K562 (cell line): Measurements from ENCODE around the gene MCU. TPM values are rescaled to one million over a fixed set of nuclear protein-coding genes. Genes with fewer than 3 reads are reported as not detected.
A peak's percentile ranks its signal among the peaks of the same experiment; 100 is the strongest.

ENCODE experiments used
- C11orf30 ChIP-seq: fragments of 450-650 bp; IDR thresholded peaks from 2 replicates; pipeline ENCODE4 v1.6.1; 2016; ENCODE audit warnings: low read depth, mild to moderate bottlenecking
- CEBPB ChIP-seq: fragments of 450-650 bp; IDR thresholded peaks from 2 replicates; pipeline ENCODE4 v1.6.1; 2016; ENCODE audit warnings: missing genetic modification characterization, missing compliant biosample characterization
- EHMT2 ChIP-seq: fragments of 450-650 bp; IDR thresholded peaks from 2 replicates; pipeline ENCODE4 v1.6.1; 2018; ENCODE audit warnings: antibody characterized with exemption
- EP300 ChIP-seq: IDR thresholded peaks from 2 replicates; pipeline ENCODE4 v1.6.1; 2012; ENCODE audit warnings: low read length, improper control_type of control experiment
- ID3 ChIP-seq, 2 experiments: fragments of 250-450 bp in 1 of 2; fragments of 450-650 bp in 1 of 2; sonication (Bioruptor Pico) in 1 of 2; IDR thresholded peaks; 2 replicates each; pipeline versions ENCODE4 v1.6.1 to v1.8.0; 2016 to 2021; ENCODE audit warnings: mild to moderate bottlenecking in 2 of 2, moderate library complexity in 2 of 2, missing compliant biosample characterization in 1 of 2, missing genetic modification characterization in 1 of 2
- IRF2 ChIP-seq: sonication (generic); formaldehyde crosslinking; IDR thresholded peaks from 2 replicates; pipeline ENCODE4 v1.8.1; 2022; ENCODE audit warnings: mild to moderate bottlenecking, missing genetic modification reagents
- KDM2B ChIP-seq: fragments of 250-450 bp; sonication (Bioruptor Pico); IDR thresholded peaks from 2 replicates; pipeline ENCODE4 v1.8.0; 2021; ENCODE audit warnings: mild to moderate bottlenecking, moderate library complexity
- MEF2D ChIP-seq: conservative IDR thresholded peaks from 2 replicates; pipeline ENCODE4 v1.6.1; 2016; ENCODE audit warnings: low read depth, missing genetic modification characterization, missing compliant biosample characterization
- SMARCC2 ChIP-seq: fragments of 450-650 bp; IDR thresholded peaks from 2 replicates; pipeline ENCODE4 v1.6.1; 2017; ENCODE audit warnings: antibody characterized with exemption, moderate library complexity, mild to moderate bottlenecking, low read depth
- TCF7 ChIP-seq: sonication (generic); IDR thresholded peaks from 2 replicates; pipeline ENCODE4 v1.6.1; 2016; ENCODE audit warnings: antibody characterized with exemption, borderline replicate concordance
- XRCC5 ChIP-seq: fragments of 200-400 bp; formaldehyde crosslinking; IDR thresholded peaks from 2 replicates; pipeline ENCODE4 v1.6.1; 2017; ENCODE audit warnings: low read depth, mild to moderate bottlenecking, low read length
- YY1 ChIP-seq, 3 experiments: IDR thresholded peaks; 2 replicates each; pipeline ENCODE4 v1.6.1; 2011; ENCODE audit warnings: low read length in 2 of 3, mild to moderate bottlenecking in 2 of 3, moderate library complexity in 2 of 3, borderline replicate concordance in 1 of 3, control low read depth in 1 of 3, low read depth in 1 of 3; ENCODE audit not compliant: insufficient read depth in 3 of 3, insufficient replicate concordance in 2 of 3, control insufficient read depth in 1 of 3, insufficient read length in 1 of 3; ENCODE audit errors: extremely low read depth in 1 of 3
- polyA plus RNA-seq, 8 experiments: library from polyadenylated mRNA; depleted of rRNA in 4 of 8; stranded (reverse) in 5 of 8; unstranded in 3 of 8; fragments of >200 nt; fragmentation: Nextera tagmentation in 2 of 8; fragmentation: Illumina TruSeq in 1 of 8; extraction: Ambion mirVana in 2 of 8; extraction: Trizol in 1 of 8; gene quantifications; 2 replicates each; pipeline versions ENCODE4 v1.2.1 to v1.2.3, GENCODE V29; 2011 to 2014; ENCODE audit warnings: inconsistent platforms in 1 of 8, missing spikeins in 1 of 8
- total RNA-seq, 7 experiments: library from RNA; depleted of rRNA in 6 of 7; stranded (reverse); fragments of >200 nt in 6 of 7; fragmentation: Illumina TruSeq in 2 of 7; extraction: Trizol in 2 of 7; gene quantifications; 2 replicates each; pipeline versions ENCODE4 v1.2.1 to v1.2.3, GENCODE V29; 2011 to 2021; ENCODE audit warnings: low replicate concordance in 1 of 7
- TF ChIP-seq, protein P1 (sequence below): sonication (generic); formaldehyde crosslinking; IDR thresholded peaks from 2 replicates; pipeline ENCODE4 v1.4.0; 2020; ENCODE audit warnings: mild to moderate bottlenecking, missing genetic modification reagents
- TF ChIP-seq, protein P2 (sequence below): sonication (generic); formaldehyde crosslinking; IDR thresholded peaks from 2 replicates; pipeline ENCODE4 v1.8.1; 2022; ENCODE audit warnings: missing genetic modification reagents
- TF ChIP-seq, protein P3 (sequence below): IDR thresholded peaks from 3 replicates; pipeline ENCODE4 v1.6.1; 2011; ENCODE audit warnings: borderline replicate concordance, mild to moderate bottlenecking, moderate library complexity; ENCODE audit not compliant: insufficient read length; ENCODE audit errors: extremely low read depth

Gene MCU
- total and polyA plus RNA-seq, 9 of the 15 experiments (the other 6 are each of a cell fraction or from before 2014, with no cell fraction given): 8.2 to 88.8 (median 21.3) TPM

DNA sequence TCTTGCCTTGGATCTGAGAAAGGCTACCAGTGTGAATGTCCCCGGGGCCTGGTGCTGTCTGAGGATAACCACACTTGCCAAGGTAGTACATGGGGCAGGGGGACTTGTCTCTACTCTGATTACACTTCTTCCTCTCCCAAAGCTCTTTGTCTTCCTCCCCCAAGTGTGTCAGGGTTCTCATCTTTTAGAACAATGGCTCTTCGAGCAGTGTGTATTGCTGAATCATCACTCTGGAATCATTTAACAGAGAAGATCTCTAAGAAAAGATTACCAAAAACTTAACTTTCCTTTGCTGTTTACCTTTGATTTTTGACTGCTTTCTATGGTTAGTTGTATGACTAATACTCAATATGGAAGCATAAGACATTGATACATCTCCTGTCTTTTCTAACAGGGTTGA lies 219.8 kb downstream of the MCU start (continued):
- TF ChIP-seq ID3 (CRISPR knock-in tag; IDR thresholded peaks at IDR 0.05): no peak
- TF ChIP-seq ID3 (tag; IDR thresholded peaks at IDR 0.05): no peak
- TF ChIP-seq XRCC5: no peak
- TF ChIP-seq KDM2B (CRISPR knock-in tag): no peak
- TF ChIP-seq CEBPB: no peak
- no peak for TF ChIP-seq TCF7
- TF ChIP-seq, protein P1, sequence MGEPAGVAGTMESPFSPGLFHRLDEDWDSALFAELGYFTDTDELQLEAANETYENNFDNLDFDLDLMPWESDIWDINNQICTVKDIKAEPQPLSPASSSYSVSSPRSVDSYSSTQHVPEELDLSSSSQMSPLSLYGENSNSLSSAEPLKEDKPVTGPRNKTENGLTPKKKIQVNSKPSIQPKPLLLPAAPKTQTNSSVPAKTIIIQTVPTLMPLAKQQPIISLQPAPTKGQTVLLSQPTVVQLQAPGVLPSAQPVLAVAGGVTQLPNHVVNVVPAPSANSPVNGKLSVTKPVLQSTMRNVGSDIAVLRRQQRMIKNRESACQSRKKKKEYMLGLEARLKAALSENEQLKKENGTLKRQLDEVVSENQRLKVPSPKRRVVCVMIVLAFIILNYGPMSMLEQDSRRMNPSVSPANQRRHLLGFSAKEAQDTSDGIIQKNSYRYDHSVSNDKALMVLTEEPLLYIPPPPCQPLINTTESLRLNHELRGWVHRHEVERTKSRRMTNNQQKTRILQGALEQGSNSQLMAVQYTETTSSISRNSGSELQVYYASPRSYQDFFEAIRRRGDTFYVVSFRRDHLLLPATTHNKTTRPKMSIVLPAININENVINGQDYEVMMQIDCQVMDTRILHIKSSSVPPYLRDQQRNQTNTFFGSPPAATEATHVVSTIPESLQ (CRISPR knock-in tag): no peak
- TF ChIP-seq, protein P2, sequence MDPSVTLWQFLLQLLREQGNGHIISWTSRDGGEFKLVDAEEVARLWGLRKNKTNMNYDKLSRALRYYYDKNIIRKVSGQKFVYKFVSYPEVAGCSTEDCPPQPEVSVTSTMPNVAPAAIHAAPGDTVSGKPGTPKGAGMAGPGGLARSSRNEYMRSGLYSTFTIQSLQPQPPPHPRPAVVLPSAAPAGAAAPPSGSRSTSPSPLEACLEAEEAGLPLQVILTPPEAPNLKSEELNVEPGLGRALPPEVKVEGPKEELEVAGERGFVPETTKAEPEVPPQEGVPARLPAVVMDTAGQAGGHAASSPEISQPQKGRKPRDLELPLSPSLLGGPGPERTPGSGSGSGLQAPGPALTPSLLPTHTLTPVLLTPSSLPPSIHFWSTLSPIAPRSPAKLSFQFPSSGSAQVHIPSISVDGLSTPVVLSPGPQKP (CRISPR knock-in tag): no peak
- peak in 1 of 3 experiments; percentile 13 for TF ChIP-seq YY1 (IDR thresholded peaks at IDR 0.05; ENCODE audit: borderline replicate concordance in 1 of 3, control insufficient read depth in 1 of 3, extremely low read depth in 1 of 3, insufficient read depth in 3 of 3, insufficient read length in 1 of 3, insufficient replicate concordance in 2 of 3, low read depth in 1 of 3, low read length in 2 of 3)
- no peak for TF ChIP-seq MEF2D (tag)
- TF ChIP-seq SMARCC2: no peak
- TF ChIP-seq EP300: no peak
- TF ChIP-seq, protein P3, sequence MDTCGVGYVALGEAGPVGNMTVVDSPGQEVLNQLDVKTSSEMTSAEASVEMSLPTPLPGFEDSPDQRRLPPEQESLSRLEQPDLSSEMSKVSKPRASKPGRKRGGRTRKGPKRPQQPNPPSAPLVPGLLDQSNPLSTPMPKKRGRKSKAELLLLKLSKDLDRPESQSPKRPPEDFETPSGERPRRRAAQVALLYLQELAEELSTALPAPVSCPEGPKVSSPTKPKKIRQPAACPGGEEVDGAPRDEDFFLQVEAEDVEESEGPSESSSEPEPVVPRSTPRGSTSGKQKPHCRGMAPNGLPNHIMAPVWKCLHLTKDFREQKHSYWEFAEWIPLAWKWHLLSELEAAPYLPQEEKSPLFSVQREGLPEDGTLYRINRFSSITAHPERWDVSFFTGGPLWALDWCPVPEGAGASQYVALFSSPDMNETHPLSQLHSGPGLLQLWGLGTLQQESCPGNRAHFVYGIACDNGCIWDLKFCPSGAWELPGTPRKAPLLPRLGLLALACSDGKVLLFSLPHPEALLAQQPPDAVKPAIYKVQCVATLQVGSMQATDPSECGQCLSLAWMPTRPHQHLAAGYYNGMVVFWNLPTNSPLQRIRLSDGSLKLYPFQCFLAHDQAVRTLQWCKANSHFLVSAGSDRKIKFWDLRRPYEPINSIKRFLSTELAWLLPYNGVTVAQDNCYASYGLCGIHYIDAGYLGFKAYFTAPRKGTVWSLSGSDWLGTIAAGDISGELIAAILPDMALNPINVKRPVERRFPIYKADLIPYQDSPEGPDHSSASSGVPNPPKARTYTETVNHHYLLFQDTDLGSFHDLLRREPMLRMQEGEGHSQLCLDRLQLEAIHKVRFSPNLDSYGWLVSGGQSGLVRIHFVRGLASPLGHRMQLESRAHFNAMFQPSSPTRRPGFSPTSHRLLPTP: no peak
- TF ChIP-seq EHMT2: 0 out of 2 replicates have a peak, but pooled peaks have one; percentile 56
- TF ChIP-seq IRF2 (CRISPR knock-in tag): no peak
- TF ChIP-seq C11orf30: peak; percentile 98
